NCI-H524 (cell line): ENCODE results near the gene SAMD4B.

ENCODE experiments used
- DNase-seq, 2 experiments: peaks; one replicate each; lab custom pipeline; 2025; lab: John Stamatoyannopoulos, UW

SAMD4B gene

GRCh38 chr19:39409208-39410016, 67.2 kb downstream of the SAMD4B start:
- peak in 1 of 2 experiments; percentile 47 for DNase-seq

DNA sequence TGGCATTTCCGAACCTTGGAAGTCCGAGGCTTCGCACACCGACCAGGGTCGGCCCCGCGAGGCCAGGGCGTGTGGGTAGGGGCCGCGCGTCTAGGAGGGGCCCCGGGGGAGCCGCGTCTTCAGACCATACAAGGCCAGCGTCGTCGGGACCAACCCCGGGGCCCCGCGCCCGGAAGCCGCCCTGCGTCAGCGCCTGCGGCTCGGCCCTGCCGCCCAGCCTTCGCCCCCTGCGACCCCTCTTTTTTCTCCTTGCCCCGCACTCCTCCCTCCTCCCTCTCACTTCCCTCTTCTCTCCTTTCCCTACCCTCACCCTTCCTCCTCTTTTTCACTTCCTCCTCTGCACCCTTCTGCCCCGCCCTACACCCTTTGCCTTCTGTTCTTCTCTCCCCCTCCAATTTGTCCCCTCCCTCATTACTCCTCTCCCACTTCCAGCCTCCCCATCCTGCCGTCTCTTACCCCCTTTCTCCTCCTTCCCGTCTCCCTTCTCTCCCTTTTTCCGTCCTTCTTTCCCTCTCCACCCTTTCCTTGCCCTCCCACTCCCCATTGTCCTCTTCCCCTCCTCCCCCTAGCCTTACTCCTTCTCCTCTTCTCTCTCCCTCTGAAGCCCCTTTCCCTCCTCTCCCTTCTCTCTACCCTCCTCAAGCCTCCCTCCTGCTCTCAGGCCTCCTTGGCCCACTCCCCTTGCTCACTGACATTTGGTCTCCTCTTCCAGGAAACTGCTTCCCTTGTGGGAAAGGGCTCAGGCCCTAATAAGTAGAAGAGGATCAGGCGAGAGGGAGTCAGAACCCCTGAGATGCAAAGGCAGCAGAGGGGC, 68.0 kb downstream of the SAMD4B start:
- DNase-seq, result peak in 1 of 2 experiments; percentile 47

DNA sequence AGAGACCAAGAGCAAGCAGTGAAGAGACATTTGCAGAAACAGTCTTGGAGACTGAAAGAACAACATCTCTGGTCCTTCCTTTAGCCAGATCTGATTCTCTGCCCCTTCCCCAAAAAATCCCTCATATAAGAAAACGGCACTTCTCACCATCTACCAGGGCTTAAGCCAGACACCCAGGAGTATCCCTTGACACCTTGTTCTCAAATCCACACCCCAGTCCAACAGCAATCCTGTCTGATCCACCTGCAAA, 68.5 kb downstream of the SAMD4B start:
- DNase-seq, result no peak

DNA sequence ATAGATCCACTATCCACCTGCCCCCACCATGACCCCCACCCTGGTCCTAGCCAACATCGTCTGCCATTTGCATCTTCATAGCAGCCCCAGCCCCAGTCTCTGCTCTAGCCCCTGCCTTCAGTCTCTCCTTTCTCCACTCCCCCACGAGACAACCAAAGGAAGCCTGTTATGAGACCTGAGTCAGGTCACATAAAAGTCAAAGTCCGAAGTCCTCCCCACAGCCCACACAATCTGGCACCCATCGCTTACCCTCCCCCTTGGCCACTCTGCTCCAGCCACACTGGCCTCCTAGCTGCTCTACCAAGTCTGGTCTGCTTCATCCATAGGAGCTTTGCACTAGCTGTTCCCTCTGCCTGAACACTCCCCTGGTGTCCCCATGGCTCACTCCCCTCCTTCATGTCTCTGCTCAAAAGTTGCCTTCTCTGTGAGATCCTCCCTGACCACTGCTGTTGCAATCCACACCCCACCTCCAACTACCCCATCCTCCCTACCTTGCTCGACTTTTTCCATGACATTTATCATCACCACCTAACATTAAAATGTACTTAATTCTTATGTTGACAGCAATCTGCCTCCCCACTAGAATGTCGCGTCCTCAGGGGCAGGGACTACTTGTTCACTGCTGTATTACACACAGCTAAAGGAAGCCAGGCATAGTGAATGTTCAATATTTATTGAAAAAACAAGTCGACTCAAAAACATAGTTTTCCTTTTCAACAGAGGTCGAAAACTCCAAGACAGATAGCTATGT, 69.0 kb downstream of the SAMD4B start:
- no peak for DNase-seq

- DNase-seq, result peak; percentile 94 to 95
These were observed 69.5 kb downstream of the SAMD4B start for GRCh38 chr19:39411832-39412099.

- DNase-seq, result peak; percentile 99 to 100
These were observed 70.1 kb downstream of the SAMD4B start, which contains the start of gene PLEKHG2 for GRCh38 chr19:39412100-39412866. Gene PLEKHG2, plus strand, starts transcription at chr19:39412669. Its CDS starts 1,418 bp downstream, at chr19:39414087.

GRCh38 chr19:39412867-39413271, 70.6 kb downstream of the SAMD4B start:
- no peak for DNase-seq

GRCh38 chr19:39413272-39413910, 71.2 kb downstream of the SAMD4B start:
- peak; percentile 57 to 64 for DNase-seq

GRCh38 chr19:39413911-39414608, 71.8 kb downstream of the SAMD4B start:
- peak in 1 of 2 experiments; percentile 38 for DNase-seq

DNA sequence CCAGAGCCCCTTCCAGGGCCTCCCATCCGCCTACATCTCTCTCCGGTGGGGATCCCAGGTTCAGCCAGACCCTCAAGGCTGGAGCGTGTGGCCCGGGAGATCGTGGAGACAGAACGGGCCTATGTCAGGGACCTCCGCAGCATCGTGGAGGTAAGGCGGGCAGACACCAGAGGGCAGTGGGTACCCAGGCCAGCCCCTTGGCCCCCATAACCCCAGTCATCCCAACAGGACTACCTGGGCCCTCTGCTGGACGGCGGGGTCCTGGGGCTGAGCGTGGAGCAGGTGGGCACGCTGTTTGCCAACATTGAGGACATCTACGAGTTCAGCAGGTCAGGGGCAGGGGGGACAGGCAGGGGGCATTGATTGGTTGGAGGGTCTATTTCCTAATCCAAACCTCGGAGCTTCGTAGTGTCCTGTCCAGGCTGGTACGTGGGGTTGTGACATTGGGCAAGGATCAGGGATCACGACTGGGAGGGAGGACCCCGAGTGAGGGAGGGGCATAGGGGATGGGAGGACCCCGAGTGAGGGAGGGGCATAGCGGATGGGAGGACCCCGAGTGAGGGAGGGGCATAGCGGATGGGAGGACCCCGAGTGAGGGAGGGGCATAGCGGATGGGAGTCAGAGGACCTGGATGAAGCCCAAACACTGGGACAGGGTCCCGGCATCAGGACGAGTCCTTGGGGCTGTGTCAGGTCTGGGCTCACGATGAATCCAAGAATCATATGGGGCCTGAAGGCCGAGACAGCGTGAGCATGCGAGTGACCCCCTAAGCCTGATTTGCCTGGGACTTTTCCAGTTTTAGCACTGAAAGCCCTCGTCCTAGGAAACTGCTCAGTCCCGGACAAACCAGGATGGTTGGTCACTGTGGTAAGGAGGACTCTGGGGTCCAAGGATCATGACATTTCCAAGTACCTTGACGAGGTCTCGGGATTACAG, 73.2 kb downstream of the SAMD4B start:
- DNase-seq, result no peak

DNA sequence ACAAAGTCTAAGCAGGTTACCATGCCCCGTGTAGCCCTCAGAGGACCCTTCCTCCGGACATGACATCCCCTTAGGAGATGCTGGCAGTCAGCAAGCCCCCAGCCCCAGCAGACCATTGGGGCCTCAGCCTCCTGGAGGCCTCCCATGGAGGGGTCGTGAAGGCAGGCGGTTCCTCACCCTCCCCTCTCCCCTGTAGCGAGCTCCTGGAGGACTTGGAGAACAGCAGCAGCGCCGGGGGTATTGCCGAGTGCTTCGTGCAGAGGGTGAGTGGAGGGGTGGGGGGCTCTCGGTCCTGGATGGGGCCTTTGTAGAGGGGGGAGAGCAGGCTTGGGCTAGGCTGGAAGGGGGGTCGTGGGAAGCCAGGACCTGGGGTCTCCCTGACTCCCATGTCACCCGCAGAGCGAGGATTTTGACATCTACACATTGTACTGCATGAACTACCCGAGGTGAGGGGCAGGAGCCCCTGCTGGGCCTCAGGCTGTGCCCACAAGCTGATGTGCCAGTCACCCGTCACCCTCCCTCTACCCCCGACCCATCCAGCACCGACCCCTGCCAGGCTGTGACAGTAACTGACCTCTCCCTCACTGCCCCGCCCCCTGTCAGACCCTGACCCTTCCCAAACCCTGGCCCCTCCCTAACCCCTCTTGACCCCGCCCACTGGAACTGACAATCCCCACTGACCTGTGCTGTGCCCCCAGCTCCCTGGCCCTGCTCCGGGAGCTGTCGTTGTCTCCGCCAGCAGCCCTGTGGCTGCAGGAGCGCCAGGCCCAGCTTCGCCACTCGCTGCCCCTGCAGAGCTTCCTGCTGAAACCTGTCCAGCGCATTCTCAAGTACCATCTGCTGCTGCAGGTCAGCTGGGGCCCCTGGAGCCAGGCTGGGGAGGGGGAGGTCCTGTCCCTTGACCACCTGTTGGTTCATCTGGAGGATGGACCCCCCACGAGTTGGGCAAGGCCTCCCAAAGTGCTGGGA, 74.2 kb downstream of the SAMD4B start:
- DNase-seq, result peak; percentile 37 to 42

- DNase-seq, result no peak
These were observed 75.4 kb downstream of the SAMD4B start for GRCh38 chr19:39417463-39418181.

- DNase-seq, result no peak
These were observed 76.8 kb downstream of the SAMD4B start for GRCh38 chr19:39419003-39419402.

DNA sequence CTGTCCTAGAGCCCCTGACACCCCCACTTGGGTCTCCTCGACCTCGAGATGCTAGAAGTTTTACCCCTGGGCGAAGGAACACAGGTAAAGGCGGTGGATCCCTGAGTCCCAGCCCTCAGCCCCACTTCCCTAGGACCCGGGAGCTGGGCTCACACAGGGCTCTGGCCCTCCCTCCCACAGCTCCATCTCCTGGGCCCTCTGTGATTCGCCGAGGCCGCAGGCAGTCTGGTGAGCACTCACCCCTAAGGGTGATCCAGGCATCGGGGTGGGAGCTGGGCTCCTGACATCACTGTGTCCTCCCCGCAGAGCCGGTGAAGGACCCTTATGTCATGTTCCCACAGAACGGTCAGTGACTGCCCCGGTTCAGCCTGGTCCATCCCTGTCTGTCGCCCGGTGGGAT, 78.5 kb downstream of the SAMD4B start:
- DNase-seq, result no peak

GRCh38 chr19:39422020-39422419, 79.8 kb downstream of the SAMD4B start:
- no peak for DNase-seq

GRCh38 chr19:39423258-39424086, 81.3 kb downstream of the SAMD4B start:
- DNase-seq, result no peak

- DNase-seq, result no peak
These were observed 82.7 kb downstream of the SAMD4B start for GRCh38 chr19:39424934-39425333.
